T47D (cell line): ENCODE data around the gene SKOR1.

Experiments
- DNase-seq, 2 experiments: peaks; one replicate each; pipeline versions ENCODE4 v3.0.0 to v3.0.0-alpha.2; 2011 to 2012; ENCODE audit warnings: low read depth in 1 of 2, low spot score in 1 of 2
- JUND ChIP-seq: IDR thresholded peaks from 2 replicates; pipeline ENCODE4 v1.6.1; 2012; ENCODE audit warnings: low read depth
- in situ Hi-C: cut with HindIII; loops from 2 replicates; pipeline ENCODE4 v1.10.0; 2016; ENCODE audit warnings: low sequenced_read_pairs, low pct_unique_long_range_greater_than_20kb

The SKOR1 gene

GRCh38 chr15:67803299-67803698, 22.0 kb upstream of the SKOR1 start:
- TF ChIP-seq JUND = no peak
- in situ Hi-C loops = no loop called here
- peak; percentile 31 to 44 for DNase-seq

DNA sequence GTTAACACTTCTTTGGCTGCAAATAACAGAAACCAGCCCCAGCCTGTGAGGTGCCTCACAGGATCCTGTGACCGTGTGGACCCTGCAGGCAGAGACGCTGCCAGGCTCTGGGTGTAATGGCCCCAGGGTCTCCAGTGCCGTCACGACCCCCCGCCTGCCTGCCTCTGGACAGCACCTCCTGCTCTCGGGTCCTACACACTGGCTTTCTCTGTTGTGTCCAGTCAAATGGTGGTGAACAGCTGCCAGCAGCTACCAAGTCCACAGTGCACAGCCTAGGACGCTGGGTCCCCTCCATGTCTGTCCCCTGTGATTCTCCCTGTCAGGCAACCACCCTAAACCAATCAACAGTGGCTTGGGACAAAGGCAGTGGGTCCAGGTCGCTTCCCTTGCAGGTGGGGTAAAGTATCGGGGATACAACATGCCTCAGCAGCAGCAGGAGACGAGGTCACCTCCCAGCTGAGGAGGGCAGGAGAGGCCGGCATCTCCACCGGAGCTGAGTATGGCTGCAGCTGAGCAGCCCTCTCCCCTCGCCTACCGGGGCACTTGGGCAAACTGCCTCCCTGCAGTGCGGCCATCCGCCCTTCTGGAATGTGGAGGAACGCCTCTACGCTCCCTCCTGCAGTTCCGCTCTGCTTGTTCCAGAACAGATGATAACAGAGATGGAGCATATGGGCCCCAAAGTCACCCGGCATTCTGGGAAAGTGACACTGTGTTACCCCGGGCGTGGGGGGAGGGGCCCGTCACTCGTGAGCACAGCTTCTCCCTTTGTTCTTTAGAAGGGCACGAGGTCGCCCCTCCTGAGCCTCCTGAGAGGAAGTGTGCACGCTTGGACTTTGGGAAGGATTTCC, 21.1 kb upstream of the SKOR1 start:
- no peak for DNase-seq
- in situ Hi-C loops = no loop called here
- TF ChIP-seq JUND = no peak

GRCh38 chr15:67805008-67805665, 20.2 kb upstream of the SKOR1 start:
- no peak for DNase-seq
- no peak for TF ChIP-seq JUND
- in situ Hi-C loops = no loop called here

- TF ChIP-seq JUND = no peak
- in situ Hi-C loops = no loop called here
- DNase-seq = no peak
These were observed 19.4 kb upstream of the SKOR1 start for GRCh38 chr15:67805666-67806516.

GRCh38 chr15:67806536-67806935, 18.8 kb upstream of the SKOR1 start:
- in situ Hi-C loops = no loop called here
- TF ChIP-seq JUND = no peak
- no peak for DNase-seq

- DNase-seq = no peak
- in situ Hi-C loops = no loop called here
- TF ChIP-seq JUND = no peak
These were observed 18.2 kb upstream of the SKOR1 start for GRCh38 chr15:67807141-67807540.

DNA sequence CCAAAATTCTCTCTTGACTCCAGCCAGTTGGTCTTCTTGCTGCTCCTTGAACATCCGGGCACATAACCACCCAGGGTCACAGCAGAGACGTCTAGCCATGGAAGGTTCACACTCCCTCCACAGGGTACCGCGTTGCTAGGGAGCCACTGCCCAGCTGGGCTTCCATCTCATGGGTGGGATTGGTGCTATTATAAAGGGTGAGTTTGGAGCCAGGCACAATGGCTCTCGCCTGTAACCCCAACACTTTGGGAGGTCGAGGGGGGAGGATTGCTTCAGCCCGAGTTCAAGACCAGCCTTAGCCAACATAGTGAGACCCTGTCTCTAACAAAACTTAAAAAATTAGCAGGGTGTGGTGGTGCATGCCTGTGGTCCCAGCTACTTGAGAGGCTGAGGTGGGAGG, 17.5 kb upstream of the SKOR1 start:
- DNase-seq = no peak
- TF ChIP-seq JUND = no peak
- in situ Hi-C loops = no loop called here

GRCh38 chr15:67808821-67809220, 16.5 kb upstream of the SKOR1 start:
- in situ Hi-C loops = no loop called here
- no peak for DNase-seq
- no peak for TF ChIP-seq JUND

DNA sequence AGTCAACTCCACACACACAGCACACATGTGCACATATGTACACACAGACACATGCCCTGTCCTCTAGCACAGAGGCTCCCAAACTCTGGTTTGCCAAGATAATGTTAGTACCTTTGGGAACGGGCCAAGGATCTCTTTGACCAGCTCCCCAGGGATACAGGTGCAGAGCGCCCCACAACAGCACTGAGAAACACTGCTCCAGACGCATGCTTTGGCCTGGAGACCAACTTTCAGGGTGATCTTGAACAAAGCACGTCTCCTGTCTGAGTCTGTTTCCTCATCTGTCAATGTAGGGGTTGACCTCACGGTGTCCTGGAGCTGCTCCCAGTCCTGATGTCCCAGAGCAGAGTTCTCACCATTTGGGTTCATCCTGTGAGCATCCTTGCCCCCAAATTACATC, 15.9 kb upstream of the SKOR1 start:
- no peak for TF ChIP-seq JUND
- DNase-seq = no peak
- in situ Hi-C loops = no loop called here

- no peak for TF ChIP-seq JUND
- in situ Hi-C loops = no loop called here
- DNase-seq = no peak
These were observed 15.4 kb upstream of the SKOR1 start for GRCh38 chr15:67809866-67810265.

- TF ChIP-seq JUND = no peak
- no peak for DNase-seq
- in situ Hi-C loops = no loop called here
These were observed 13.1 kb upstream of the SKOR1 start for GRCh38 chr15:67812241-67812644.

DNA sequence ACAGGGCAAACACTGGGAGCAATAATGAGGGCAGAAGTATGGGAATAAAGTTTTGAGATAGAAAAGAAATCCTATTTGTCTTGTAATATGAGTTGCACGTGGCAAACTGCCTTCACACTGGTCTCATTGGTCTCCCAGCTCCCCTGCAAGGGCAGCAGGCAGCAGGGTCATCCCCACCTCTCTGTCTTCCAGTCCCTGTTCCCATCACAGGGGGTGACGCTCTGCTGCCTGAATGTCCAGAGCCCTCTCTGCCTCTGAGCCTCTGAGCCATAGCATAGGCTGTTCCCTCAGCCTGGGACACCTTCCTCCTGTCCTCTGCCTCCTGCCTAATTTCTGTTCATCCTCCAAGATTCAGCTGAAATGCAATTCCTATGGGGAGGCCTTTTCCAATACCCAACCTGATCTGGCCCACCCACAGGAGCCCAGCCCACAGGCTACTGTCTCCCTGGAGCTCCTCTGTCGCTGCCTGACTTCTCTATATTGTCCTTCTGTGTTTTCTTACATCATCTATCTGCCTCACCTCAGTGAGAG, 12.1 kb upstream of the SKOR1 start:
- DNase-seq = no peak
- no peak for TF ChIP-seq JUND
- in situ Hi-C loops = no loop called here
